ENCODE results near the gene SPIRE2.

GRCh38 chr16:89902980-89903379 is 74.7 kb downstream of the SPIRE2 start:
- TF ChIP-seq, protein P1, sequence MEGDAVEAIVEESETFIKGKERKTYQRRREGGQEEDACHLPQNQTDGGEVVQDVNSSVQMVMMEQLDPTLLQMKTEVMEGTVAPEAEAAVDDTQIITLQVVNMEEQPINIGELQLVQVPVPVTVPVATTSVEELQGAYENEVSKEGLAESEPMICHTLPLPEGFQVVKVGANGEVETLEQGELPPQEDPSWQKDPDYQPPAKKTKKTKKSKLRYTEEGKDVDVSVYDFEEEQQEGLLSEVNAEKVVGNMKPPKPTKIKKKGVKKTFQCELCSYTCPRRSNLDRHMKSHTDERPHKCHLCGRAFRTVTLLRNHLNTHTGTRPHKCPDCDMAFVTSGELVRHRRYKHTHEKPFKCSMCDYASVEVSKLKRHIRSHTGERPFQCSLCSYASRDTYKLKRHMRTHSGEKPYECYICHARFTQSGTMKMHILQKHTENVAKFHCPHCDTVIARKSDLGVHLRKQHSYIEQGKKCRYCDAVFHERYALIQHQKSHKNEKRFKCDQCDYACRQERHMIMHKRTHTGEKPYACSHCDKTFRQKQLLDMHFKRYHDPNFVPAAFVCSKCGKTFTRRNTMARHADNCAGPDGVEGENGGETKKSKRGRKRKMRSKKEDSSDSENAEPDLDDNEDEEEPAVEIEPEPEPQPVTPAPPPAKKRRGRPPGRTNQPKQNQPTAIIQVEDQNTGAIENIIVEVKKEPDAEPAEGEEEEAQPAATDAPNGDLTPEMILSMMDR (IDR thresholded peaks at IDR 0.05): no peak
- TF ChIP-seq POLR2A (IDR thresholded peaks at IDR 0.05): no peak
- no peak for TF ChIP-seq EP300 (IDR thresholded peaks at IDR 0.05)
